HG03095 (cell line): ENCODE measurements around the gene VILL.
"Not testable (repeated sequence)": the region's sequence is repeated elsewhere in the genome, so short reads cannot be mapped to it uniquely, and the experiment has no call there.

ENCODE experiments used
- ATAC-seq: cut with Tn5 transposase; IDR thresholded peaks from one replicate; pipeline ENCODE4 v1.9.1; 2021; ENCODE audit warnings: moderate library complexity; ENCODE audit not compliant: unreplicated experiment

VILL gene

DNA sequence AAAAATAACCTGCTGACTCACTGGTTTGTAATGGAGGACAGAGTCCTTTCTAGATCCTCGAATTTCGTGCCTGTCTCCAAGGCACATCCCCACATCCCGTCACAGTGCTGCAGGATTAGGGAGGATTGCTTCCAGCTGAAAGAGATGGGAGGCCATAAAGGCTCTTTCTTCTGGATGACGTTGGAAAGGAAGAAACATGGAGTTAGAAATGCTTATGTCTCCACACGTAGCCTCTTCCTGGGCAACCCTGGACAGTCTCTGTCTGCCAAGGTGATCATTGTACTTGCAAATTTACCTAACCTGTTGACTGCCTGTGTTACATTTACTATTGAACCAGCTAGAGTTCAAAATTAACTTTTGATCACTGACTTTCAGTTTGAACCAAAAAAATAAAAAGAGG is 27.6 kb upstream of the VILL start:
- ATAC-seq: no peak

DNA sequence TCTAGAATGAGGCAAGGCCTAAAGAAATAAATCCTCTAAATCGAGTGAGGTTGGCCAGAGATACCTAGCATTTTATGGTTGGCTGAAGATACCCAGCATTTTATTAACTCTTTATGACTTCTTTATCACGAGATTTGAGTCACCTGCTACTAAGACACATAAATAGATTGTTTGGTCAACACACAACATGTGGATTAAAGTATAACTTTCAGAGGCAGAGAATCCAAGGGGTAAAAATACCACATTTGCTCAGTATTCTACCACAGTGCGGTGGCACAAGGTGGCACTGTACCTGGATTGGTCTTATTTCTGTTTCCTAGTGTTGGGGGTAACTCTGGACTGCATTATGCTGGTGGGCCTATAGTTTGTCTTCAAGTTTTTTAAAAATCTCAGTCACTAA is 27.0 kb upstream of the VILL start:
- no peak for ATAC-seq

DNA sequence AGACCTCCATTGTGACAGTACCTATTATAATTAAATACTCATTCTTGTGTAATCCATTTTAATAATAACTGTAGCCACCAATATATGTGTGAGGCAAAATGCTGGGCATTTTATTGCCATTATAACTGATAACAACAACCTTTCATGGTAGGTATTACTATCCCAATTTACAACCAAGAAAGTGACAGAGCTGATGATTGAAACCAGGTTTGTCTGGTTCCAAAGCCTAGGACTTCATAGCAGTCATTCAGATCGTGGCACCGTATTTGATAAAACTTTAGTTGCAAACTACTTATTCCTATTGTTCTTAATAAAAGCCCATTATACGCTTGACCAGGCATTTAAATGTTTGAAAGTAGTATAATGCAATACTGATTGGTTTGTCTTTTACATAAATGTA is 26.4 kb upstream of the VILL start:
- no peak for ATAC-seq

DNA sequence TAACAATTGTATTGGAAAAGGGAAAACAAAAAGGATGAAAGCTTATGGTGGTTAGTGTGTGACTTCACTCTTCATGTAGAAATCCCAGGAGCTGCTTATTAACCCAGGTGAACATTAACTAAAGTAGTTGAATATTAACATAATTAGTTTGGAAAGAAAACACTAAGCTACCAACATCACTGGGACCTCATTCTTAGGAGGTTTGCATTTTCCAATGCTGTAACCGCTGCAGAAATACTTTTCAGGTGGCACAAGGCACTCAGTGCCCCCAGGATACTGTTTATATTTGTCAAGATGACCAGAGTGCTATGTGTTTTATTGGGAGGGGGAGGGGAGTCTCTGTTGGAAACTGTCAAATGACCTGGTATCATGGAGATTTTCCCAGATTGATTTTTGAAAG is 25.9 kb upstream of the VILL start:
- ATAC-seq: no peak

DNA sequence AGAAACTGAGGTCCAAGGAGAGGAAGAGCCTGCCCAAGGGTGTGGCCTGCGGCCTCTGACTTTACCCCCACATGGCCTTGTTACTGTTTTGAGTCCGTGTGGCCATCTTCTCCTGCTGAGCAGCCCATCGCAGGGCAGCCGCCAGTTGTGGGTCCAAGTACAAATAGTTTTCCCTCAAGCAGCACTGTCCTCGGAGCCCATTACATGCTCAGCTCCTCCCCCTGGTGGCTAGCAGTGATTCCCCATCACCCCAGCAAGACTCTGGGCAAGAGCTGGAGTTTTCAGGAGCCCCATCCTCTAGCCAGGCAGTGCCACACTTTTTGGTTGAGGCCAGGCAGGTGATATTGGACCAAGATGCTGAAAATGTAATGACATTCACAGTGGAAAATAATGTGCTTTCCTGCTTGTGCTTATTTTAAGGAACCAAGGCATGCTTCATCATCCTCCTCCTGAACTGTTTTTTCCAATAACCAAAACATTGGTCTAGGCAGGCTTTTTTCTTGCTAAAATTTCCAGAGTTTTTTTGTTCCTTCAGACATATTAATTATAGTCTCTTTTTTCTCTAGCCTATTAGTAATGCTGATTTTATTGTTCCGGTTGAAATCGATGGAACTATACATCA is 23.2 kb upstream of the VILL start:
- no peak for ATAC-seq

DNA sequence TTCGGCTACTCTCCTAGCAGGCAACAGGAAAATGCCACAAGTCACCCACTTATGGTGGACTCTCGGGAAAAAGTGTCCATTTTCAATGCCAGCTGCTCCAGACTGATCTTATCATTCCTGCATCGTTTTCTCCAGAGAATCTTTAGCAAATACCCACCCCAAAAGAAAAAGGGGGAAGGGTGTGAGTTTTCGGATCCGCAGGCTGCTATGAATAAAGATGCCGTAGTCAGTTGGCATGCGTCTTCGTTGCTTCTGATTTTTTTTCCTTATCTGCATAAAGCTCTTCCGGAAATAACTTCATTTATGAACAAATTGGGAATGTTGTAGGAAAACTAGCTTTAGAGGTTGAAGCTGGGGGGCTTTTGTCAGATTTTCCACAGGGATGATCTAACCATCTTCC is 22.4 kb upstream of the VILL start:
- ATAC-seq: no peak

DNA sequence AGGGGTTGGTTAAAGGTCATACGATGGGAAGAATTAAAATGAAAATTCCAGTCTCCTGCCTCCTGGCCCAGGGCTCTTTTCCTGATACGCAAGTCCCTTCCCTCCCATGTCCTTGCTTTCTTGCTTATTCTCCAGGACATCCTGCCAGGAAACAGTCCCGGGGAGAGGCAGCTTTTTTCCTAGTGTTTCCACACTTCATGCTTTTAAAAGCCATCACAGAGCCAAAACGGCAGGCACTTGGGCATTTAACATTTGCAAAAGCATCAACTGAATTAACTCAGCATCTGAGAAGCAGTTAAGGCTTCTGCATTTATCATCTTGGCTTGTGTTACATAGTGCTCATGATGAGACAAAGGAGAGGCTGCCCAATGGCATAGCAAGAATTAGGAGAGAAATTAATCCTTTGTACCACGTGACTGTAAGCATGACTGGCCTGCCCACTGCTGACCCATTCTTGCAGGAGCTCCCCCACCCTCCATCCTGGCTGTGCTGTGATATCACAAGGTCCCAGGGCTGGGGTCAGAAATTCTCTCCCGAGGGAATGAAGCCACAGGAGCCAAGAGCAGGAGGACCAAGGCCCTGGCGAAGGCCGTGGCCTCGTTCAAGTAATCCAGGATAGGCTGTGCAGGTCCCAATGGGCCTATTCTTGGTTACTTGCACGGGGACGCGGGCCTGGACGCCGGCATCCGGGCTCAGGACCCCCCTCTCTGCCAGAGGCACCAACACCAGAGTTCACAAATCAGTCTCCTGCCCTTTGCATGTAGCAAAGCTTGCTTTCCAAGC is 21.6 kb upstream of the VILL start:
- no peak for ATAC-seq

DNA sequence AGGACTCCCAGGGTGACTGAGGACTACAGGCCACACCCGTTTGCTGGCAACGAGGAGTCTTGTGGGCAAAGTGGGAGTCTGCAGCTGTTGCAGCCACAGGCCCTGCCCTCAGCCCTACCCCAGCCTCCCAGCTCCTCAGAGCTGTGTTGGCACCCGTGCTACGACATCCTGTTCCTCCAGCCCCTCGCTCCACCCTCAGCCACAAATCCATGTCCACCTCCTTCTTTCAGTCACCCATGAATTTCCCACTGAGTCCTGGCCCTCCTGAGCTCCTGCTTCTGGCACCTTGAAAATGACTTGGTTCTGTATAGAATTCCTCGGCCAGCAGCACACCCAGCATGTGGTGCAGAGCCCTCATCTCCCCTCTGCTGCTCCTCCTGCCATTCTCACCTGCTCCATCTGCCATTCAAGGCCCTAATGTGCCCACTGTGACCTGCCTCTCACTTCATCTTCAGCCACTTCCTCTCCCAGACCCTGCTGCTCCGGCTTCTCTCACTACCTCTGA is 20.9 kb upstream of the VILL start:
- no peak for ATAC-seq

DNA sequence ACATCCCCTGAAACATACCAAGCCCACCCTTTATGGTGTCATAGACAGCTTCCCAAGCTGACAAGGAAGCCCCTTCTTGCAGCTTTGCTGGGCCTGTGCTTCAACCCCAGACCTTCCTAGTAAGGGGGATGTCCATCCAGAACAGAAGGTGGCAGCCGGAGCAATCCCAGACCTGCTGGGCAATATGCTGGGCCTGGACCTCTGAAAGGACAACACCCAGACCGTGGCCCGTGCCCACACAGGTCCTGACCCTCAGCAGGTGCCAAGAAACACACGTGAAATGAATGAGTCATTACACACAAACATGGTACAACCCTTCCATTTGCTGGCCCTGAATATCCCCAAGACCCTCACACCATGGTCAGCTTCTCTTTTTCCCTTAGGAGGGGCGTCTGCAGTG is 19.8 kb upstream of the VILL start:
- no peak for ATAC-seq

DNA sequence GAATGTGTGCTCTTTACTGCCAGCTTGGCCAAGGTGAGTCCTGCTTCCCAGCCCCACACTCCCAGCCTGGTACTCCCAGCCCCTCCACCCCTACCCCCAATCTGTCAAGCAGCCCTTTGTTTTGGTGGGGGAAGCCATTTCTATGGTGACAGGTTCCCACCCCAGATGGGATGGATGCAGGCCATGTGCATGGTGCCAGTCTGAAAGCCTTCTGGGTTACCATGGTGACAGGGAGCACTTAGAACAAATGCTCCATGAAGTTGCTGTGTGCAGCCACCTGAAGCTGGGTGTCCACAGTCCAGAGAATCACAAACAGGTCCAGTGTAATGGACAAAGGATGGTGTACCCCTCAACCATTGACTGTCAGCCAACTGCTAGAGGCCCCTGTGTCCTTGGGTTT is 19.1 kb upstream of the VILL start:
- no peak for ATAC-seq

DNA sequence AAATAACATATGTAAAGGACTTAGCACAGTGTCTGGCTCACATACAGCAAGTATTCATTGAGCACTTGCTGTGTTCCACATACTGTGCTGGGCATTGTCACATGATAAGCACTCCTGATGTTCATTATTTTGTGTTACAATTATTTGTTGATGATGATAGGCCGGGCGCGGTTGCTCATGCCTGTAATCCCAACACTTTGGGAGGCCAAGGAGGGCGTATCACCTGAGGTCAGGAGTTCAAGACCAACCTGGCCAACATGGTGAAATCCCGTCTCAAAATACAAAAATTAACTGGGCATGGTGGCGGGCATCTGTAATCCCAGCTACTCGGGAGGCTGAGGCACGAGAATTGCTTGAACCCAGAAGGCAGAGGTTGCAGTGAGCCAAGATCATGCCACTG is 18.5 kb upstream of the VILL start:
- ATAC-seq: not testable (repeated sequence)

DNA sequence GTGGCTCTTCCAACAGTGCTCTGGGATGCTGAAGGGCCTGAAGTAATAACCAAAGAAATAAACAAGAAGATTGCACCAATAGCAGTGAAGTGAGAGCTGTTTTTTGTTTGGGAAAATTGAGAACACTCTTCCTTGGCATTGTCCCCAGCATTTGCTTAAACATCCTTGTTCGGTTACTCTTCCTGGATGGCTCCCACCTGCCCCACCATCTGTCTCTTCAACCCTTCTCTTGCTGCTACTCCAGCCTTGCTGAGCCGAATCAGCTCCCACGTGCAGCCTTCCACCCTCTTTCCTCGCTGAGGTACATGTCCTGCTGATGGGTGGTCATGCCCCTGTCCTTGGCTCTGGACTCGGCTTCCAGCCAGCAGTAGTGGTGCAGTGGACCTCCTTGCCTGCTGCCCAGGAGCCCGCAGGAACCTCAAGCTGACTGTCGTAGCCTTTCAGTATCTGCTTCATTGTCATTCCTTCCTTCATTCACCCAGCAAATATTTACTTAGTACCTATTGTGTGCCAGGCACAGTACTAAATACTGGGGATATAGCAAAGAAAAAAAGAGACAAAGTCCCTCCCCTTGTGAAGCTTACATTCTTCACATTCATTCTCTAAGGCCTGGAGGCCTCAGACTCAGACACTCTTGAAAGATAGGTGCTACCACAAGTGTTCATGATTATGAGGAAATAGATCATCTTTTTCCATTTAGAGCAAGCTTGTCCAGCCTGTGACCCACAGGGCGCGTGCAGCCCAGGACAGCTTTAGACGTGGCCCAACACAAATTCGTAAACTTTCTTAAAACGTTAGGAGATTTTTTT is 17.1 kb upstream of the VILL start:
- ATAC-seq: no peak

DNA sequence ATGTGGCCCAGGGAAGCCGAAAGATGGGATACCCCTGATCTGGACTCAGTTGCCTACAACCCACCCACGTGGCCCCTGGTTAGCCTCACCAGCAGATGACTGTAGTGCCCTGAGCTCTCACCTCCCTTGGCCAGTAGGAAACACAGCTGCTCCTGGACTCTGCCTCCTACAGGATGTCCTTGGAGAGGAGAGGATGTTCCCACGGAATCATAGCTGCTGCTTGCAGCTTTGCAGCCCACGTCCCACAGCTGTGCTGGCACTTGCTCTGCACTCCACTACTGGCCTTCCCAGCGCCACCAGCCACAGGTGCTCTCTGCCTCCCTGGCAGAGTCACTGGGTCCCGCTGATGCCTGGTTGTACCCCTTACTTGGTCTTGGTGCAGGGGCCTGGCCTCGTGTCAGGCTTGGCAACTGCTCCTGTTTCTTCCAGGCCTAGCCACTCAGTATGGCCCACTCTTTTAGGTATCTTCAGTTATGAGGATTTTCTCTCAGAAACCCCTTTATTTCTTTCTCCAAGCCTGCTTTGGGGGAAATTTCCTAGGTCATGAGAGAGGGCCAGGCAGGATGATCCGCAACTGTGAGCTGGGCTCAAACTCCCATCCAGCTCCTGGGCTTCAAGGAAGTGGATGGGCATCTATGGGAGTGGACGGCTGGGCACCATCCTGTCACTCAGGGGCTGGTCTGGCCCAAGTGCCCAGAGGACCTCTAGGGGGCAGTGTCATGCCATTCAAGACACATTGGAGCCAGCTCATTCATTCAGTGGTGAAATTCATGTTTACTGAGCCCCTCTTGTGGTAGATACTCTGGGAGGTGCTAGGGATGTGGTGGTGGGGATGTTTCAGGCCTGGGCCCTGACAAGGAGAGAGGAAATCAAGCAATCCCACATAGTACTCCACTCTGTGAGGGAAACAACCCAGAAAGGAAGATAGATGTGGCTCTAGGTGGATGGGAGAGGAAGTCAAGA is 16.2 kb upstream of the VILL start:
- ATAC-seq: peak; percentile 89

DNA sequence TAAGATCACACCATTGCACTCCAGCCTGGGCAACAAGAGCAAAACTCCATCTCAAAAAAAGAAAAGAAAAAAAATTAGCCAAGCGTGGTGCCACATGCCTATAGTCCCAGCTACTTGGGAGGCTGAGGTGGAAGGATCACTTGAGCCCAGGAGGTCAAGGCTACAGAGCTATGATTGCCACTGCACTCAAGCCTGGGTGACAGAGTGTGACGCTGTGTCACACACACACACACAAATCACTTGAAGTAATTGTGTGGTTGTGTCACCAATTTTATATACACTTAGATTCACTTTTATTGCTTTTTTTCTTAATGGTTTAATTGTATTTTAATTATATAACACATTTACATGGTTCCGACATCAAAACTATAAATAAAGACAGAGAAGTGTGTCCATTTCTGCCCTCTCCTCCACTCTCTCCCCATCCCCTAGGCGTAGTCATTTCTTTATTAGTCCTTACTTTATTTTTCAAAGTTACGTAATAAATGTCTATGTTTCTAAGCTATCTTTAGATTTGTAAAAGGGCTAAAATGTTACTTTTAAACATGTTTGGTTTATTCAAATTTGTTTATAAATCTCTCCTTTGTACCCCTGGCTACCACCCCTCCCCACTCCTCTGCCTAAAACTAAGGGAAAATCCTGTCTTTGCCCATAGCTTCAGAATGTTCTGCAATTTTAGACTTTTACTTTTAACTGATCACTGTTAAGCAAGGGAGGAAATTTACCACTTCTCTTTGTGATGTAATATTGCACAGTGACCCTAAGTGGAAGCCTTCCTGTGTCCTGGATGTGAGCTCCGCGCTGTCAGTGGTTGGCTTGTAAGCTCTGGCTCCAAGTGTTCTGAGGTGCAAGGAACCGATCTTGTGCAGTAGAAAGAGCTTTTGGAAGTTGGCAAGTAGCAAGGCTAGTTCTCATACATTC is 10.8 kb upstream of the VILL start:
- no peak for ATAC-seq

DNA sequence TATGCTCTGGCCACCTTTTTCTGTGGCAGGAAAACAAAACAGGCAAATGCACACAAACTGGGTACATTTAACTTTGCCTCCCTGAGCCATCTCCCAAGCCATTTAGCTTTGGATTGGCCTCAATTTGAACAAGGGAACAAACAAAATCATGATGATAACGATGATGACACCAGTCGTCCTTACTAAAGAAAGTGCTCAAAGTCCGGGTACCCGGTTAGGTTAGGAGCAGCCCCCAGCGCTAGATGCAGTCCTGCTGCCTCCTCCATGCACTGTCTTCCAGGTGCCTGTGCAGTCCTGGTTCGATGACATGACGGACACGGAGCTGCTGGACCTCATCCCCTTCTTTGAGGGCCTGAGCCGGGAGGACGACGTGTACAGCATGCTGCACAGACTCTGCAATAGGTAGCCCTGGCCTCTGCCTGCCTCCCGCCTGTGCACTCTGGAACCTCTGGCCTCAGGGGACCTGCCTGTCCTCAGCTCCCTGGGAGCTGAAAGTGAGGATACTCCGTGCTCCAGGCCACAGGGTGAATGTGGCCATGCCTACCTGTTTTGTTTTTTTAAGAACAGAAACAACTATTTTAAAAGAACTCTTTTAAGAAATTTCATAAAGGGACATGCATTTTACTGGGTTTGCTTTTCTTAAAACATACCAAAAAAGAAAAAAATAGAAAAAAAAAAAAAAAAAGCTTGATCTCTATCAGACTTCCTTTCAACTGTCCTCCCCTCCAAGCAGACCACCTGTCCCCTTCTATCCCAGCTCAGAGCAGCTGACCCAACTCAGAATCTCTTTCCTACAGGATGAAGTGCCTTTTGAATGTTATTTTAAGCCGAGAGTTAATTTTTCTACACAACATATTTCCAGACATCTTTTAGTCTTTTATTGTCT is 9.9 kb upstream of the VILL start:
- no peak for ATAC-seq

DNA sequence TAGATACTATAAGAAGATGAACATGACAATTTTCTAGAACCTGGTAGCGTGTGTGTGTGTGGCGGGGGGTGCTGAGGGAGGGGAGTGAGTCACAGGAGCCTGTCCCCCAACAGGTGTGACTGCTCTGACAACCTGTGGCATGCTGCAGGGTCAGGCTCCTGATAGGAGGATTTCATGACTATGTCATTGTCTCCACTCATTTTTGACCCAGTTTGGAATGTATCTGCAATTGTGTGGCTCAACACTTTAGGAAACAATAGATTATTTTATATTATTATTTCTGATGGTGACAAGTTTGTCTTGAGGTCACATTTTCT is 9.3 kb upstream of the VILL start:
- no peak for ATAC-seq

DNA sequence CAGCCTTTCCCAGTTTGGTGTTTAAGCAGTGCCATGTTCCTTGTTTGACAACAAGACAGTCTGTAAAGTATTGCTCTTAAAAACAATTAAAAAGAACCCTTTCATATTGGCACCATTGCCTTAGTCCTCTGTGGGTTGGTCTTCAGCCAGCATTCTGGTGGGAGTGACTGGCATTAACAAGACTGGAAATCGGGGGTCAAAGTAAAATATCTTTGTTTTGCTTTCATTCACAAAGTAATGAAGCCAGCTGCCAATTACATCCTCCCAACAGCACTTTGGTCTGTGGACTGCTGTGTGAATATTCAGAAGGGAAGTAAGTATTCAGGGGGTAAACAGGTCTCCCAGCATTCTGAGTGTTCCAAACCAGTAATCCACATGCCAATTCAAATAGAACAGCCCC is 8.3 kb upstream of the VILL start:
- ATAC-seq: no peak

DNA sequence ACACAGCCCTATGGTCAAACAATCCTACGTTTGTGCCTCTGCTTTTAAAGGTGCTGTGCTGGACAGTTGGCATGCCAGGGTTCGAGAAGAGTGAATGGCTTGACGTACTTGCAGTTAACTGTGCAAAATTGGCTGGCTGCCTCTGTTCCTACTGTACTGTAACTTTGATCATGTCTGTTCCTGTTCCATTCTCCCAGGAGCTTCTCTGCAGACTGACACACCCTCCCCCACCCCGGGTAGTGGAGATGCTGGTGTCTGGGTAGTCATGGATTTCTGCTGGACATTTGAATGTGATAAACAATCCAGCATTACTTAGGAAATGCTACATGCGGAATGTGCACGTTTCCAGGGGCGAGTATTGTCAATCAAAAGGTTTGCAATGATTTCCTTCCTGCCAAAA is 6.5 kb upstream of the VILL start:
- no peak for ATAC-seq

DNA sequence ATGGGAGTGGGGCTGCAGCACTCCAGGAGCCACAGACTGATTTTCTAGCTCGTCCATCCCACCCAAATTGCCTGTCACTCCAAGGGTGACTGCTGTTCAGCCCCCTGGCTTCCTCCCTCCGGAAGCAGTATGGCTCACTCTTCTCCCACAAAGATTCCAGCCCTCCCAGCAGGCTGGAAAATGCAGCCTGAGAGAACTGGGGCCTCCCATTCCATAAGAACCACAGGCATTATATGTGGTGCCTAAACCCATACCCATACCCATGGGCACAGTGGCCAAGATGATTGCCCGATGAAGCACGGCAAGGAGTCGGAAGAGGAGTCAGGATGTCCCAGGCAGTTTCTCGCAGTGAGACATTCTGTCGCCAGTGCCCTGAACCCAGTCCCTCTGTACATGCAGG is 6.0 kb upstream of the VILL start:
- ATAC-seq: no peak
